ENCODE data around the gene EEF2KMT. TPM values are rescaled to one million over a fixed set of nuclear protein-coding genes. Genes with fewer than 3 reads are reported as not detected.

The EEF2KMT gene
- total RNA-seq, 2 experiments from 2014 or later = 11.5 to 18.5 TPM

DNA sequence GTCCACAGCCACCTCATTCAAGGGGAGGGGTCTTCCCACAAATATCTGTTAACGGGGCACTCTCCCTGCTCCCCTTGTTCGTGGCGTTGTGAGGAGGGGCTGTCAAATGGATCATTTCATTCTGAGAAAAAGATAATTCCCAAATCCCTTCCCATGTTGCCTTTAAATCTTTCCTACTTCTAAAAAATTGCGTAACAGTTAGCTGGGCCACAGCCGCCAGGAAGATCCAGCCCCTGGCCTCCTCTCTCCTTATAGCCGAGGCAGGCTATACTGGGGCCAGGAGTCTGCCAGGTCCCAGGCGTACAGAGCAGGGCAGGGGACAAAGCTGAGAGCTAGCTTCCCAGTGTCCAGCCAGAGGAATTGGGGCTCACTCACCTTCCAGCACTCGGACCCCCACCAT is 32.3 kb downstream of the EEF2KMT start:
- ChIA-PET POLR2A (no interaction called here), CTCF (ENCODE audit: unreplicated experiment) (no interaction called here)
- no peak overlapping the region for H3K4me2 ChIP-seq (ENCODE audit: low read length)
- H3K9me2 ChIP-seq (ENCODE audit: insufficient read depth, low read length) = no peaks in the 10 kb centered on the region
- H3K9me3 ChIP-seq (ENCODE audit: low read length) = no peaks in the 10 kb centered on the region
- no TSS peak for BruUV-seq (replicated peaks)
- no peaks in the 10 kb centered on the region for H4K20me1 ChIP-seq (ENCODE audit: insufficient read depth, low read length)
- H3K4me3 ChIP-seq (ENCODE audit: low read depth, low read length, poor library complexity, severe bottlenecking) = no peak overlapping the region
- no peaks in the 10 kb centered on the region for H3K4me1 ChIP-seq (ENCODE audit: insufficient read depth, low read length, poor library complexity, severe bottlenecking)
- H3K36me3 ChIP-seq (ENCODE audit: insufficient read depth, low read length) = no peaks in the 10 kb centered on the region
- no peak overlapping the region for H2AFZ ChIP-seq (ENCODE audit: low read length)
- TF ChIP-seq CTCF (conservative IDR thresholded peaks at IDR 0.05; ENCODE audit: low read length) = no peak
- no peak for TF ChIP-seq EZH2phosphoT487 (IDR thresholded peaks at IDR 0.05; ENCODE audit: borderline replicate concordance, low read depth, low read length)
- no peak overlapping the region for H3K27ac ChIP-seq (ENCODE audit: low read depth, low read length, poor library complexity, severe bottlenecking)
- no peak for DNase-seq (ENCODE audit: low spot score)
- no peaks in the 10 kb centered on the region for H3K79me2 ChIP-seq (ENCODE audit: insufficient read depth, low read depth, low read length)
- intact Hi-C loops (cut with micrococcal nuclease; ENCODE audit: unreplicated experiment) = no loop called here

DNA sequence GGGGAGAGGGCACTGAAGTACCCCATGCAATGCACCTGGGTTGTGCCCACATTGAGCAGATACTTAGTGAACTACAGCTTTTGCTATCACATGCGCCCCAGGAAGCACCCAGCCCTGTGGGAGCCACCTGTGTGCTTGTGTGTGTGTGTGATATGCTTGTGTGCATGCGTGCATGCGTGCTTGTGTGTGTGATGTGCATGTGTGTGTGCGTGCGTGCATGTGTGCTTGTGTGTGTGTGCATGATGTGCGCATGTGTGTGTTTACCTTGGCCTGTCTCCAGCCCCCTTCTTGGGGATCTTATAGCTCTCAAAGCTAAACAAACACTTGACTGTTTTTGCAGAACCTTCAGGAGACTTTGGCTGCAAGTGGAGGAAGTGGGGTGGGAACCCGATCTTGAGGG is 32.7 kb downstream of the EEF2KMT start:
- Histone ChIP-seq H4K20me1 (ENCODE audit: insufficient read depth, low read length) (no peaks in the 10 kb centered on the region), H3K27ac (ENCODE audit: low read depth, low read length, poor library complexity, severe bottlenecking) (no peak overlapping the region), H3K9me2 (ENCODE audit: insufficient read depth, low read length) (no peaks in the 10 kb centered on the region), H3K4me1 (ENCODE audit: insufficient read depth, low read length, poor library complexity, severe bottlenecking) (no peaks in the 10 kb centered on the region), H3K9me3 (ENCODE audit: low read length) (no peaks in the 10 kb centered on the region), H3K36me3 (ENCODE audit: insufficient read depth, low read length) (no peaks in the 10 kb centered on the region), H2AFZ (ENCODE audit: low read length) (no peak overlapping the region), H3K79me2 (ENCODE audit: insufficient read depth, low read depth, low read length) (no peaks in the 10 kb centered on the region), H3K4me2 (ENCODE audit: low read length) (no peak overlapping the region), H3K4me3 (ENCODE audit: low read depth, low read length, poor library complexity, severe bottlenecking) (no peak overlapping the region)
- no peak for DNase-seq (ENCODE audit: low spot score)
- no TSS peak for BruUV-seq (replicated peaks)
- ChIA-PET POLR2A (no interaction called here), CTCF (ENCODE audit: unreplicated experiment) (no interaction called here)
- intact Hi-C loops (cut with micrococcal nuclease; ENCODE audit: unreplicated experiment) = no loop called here
- TF ChIP-seq CTCF (conservative IDR thresholded peaks at IDR 0.05; ENCODE audit: low read length) (no peak), EZH2phosphoT487 (IDR thresholded peaks at IDR 0.05; ENCODE audit: borderline replicate concordance, low read depth, low read length) (no peak)

DNA sequence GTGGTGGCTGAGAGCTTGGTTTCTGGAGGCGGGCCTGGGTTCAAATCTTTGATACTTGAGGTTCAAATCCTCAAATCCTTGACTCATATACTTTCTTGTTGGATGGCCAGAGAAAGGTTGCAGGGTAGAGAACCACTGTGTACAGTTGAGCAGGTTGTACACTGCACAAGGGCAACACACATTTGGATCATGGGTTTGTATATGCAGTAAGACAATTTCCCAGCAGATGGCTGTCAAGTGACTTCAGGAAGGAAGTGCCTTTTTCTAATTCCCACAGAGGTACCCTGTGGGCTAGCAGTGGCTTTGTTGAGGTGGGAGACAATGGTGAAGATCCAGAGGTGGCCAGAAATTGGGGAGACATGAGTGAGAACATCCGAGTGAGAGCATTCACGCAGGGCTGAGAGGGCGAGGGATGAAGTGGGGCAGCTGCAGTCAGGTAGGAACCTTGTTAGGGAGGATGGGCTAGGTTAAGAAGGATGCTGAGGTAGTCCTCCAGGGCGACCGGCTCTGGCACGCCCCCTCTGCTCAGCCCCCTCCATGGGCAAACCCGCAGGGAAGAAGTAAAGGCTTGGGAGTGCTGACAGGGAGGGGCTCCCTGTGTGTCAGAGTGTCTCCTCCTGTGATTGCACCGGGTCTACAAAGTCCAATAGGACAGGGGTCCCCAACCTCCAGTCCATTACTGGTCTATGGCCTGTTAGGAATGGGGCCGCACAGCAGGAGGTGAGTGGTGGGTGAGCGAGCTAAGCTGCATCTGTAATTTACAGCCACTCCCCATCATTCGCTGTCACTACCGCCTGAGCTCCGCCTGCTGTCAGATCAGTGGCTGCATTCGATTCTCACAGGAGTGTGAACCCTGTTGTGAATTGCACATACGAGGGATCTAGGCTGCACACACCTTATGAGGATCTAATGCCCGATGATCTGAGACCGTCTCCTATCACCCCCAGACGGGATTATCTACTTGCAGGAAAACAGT is 34.5 kb downstream of the EEF2KMT start:
- POLR2A ChIA-PET = interaction anchor here (0.6 kb wide), 1 partner anchor 9 kb away, joined by 3 read pairs; no protein-coding TSS in a partner anchor
- Histone ChIP-seq H3K9me3 (ENCODE audit: low read length) (no peaks in the 10 kb centered on the region), H3K27ac (ENCODE audit: low read depth, low read length, poor library complexity, severe bottlenecking) (no peak overlapping the region), H3K79me2 (ENCODE audit: insufficient read depth, low read depth, low read length) (no peaks in the 10 kb centered on the region), H3K4me2 (ENCODE audit: low read length) (no peak overlapping the region), H3K9me2 (ENCODE audit: insufficient read depth, low read length) (no peaks in the 10 kb centered on the region), H2AFZ (ENCODE audit: low read length) (no peak overlapping the region), H3K36me3 (ENCODE audit: insufficient read depth, low read length) (no peaks in the 10 kb centered on the region), H4K20me1 (ENCODE audit: insufficient read depth, low read length) (no peaks in the 10 kb centered on the region), H3K4me3 (ENCODE audit: low read depth, low read length, poor library complexity, severe bottlenecking) (no peak overlapping the region), H3K4me1 (ENCODE audit: insufficient read depth, low read length, poor library complexity, severe bottlenecking) (no peaks in the 10 kb centered on the region)
- CTCF ChIA-PET (ENCODE audit: unreplicated experiment) = no interaction called here
- peak; percentile 10 for DNase-seq (ENCODE audit: low spot score)
- TF ChIP-seq CTCF (conservative IDR thresholded peaks at IDR 0.05; ENCODE audit: low read length) (peak; percentile 41; the same call in 1 of the 2 replicates), EZH2phosphoT487 (IDR thresholded peaks at IDR 0.05; ENCODE audit: borderline replicate concordance, low read depth, low read length) (no peak)
- no TSS peak for BruUV-seq (replicated peaks)
- intact Hi-C loops (cut with micrococcal nuclease; ENCODE audit: unreplicated experiment) = no loop called here
